Measurements from ENCODE around the gene ZFP28. TPM values are rescaled to one million over a fixed set of nuclear protein-coding genes. Genes with fewer than 3 reads are reported as not detected.

Gene ZFP28
- total and polyA plus RNA-seq, 4 donors, result 0.47 to 1.3 (median 0.82) TPM

DNA sequence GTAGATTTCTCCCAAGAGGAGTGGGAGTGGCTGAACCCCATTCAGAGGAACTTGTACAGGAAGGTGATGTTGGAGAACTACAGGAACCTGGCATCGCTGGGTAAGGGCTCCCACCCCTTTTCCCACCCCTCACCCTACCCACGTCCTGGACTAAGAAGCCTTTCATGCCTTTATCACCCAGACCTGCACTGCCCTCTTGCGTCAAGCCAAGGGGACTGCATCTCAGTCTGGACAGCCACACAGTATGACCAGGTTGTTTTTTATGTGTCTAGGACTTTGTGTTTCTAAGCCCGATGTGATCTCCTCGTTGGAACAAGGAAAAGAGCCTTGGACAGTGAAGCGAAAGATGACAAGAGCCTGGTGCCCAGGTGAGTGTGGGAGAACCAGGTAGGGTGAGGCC, 8.8 kb downstream of the ZFP28 start:
- Histone ChIP-seq H3K27me3 (ENCODE audit: control insufficient read depth in 4 of 4, insufficient read depth in 4 of 4, low read length in 3 of 4) (no peaks in the 10 kb centered on the region), H3K9ac (ENCODE audit: low read depth in 1 of 2, low read length in 2 of 2) (no peak overlapping the region), H3K9me3 (ENCODE audit: control insufficient read depth in 4 of 4, low read length in 3 of 4) (peaks cover 32 to 80% (median 60%) of the 10 kb centered on the region in 4 donors), H3K4me3 (ENCODE audit: low read depth in 1 of 3, low read length in 3 of 3) (peak overlapping the region in 2 of 3 donors; percentile 37 to 45), H3K4me1 (ENCODE audit: control insufficient read depth in 4 of 4, insufficient read depth in 4 of 4, low read length in 3 of 4) (no peaks in the 10 kb centered on the region), H3K27ac (ENCODE audit: low read depth in 1 of 2, low read length in 2 of 2) (no peak overlapping the region), H3K36me3 (ENCODE audit: control insufficient read depth in 4 of 4, insufficient read depth in 3 of 4, low read depth in 1 of 4, low read length in 3 of 4) (peaks cover 6 to 23% (median 19%) of the 10 kb centered on the region in 4 donors)
- DNase-seq (ENCODE audit: low spot score), result no peak
- 68% methylated on average over 6 of the region's 6 CpGs for WGBS
- TF ChIP-seq RXRA (IDR thresholded peaks at IDR 0.05) (no peak), TAF1 (conservative IDR thresholded peaks at IDR 0.05) (no peak), NR2F2 (IDR thresholded peaks at IDR 0.05) (no peak), FOXA1 (IDR thresholded peaks at IDR 0.05) (no peak), FOXA2 (IDR thresholded peaks at IDR 0.05) (no peak), YY1 (IDR thresholded peaks at IDR 0.05) (no peak), HNF4G (IDR thresholded peaks at IDR 0.05) (no peak), RAD21 (IDR thresholded peaks at IDR 0.05) (no peak), EGR1 (IDR thresholded peaks at IDR 0.05; ENCODE audit: low read depth in 2 of 2) (no peak), HNF4A (conservative IDR thresholded peaks at IDR 0.05) (no peak), JUND (IDR thresholded peaks at IDR 0.05) (no peak)
- TF ChIP-seq, protein P1, sequence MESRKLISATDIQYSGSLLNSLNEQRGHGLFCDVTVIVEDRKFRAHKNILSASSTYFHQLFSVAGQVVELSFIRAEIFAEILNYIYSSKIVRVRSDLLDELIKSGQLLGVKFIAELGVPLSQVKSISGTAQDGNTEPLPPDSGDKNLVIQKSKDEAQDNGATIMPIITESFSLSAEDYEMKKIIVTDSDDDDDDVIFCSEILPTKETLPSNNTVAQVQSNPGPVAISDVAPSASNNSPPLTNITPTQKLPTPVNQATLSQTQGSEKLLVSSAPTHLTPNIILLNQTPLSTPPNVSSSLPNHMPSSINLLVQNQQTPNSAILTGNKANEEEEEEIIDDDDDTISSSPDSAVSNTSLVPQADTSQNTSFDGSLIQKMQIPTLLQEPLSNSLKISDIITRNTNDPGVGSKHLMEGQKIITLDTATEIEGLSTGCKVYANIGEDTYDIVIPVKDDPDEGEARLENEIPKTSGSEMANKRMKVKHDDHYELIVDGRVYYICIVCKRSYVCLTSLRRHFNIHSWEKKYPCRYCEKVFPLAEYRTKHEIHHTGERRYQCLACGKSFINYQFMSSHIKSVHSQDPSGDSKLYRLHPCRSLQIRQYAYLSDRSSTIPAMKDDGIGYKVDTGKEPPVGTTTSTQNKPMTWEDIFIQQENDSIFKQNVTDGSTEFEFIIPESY (IDR thresholded peaks at IDR 0.05), result no peak
- TF ChIP-seq, protein P2, sequence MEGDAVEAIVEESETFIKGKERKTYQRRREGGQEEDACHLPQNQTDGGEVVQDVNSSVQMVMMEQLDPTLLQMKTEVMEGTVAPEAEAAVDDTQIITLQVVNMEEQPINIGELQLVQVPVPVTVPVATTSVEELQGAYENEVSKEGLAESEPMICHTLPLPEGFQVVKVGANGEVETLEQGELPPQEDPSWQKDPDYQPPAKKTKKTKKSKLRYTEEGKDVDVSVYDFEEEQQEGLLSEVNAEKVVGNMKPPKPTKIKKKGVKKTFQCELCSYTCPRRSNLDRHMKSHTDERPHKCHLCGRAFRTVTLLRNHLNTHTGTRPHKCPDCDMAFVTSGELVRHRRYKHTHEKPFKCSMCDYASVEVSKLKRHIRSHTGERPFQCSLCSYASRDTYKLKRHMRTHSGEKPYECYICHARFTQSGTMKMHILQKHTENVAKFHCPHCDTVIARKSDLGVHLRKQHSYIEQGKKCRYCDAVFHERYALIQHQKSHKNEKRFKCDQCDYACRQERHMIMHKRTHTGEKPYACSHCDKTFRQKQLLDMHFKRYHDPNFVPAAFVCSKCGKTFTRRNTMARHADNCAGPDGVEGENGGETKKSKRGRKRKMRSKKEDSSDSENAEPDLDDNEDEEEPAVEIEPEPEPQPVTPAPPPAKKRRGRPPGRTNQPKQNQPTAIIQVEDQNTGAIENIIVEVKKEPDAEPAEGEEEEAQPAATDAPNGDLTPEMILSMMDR (IDR thresholded peaks at IDR 0.05; ENCODE audit: low read depth, low read length, missing input control), result no peak
- TF ChIP-seq, protein P3, sequence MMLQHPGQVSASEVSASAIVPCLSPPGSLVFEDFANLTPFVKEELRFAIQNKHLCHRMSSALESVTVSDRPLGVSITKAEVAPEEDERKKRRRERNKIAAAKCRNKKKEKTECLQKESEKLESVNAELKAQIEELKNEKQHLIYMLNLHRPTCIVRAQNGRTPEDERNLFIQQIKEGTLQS (IDR thresholded peaks at IDR 0.05), result no peak
- TF ChIP-seq, protein P4, sequence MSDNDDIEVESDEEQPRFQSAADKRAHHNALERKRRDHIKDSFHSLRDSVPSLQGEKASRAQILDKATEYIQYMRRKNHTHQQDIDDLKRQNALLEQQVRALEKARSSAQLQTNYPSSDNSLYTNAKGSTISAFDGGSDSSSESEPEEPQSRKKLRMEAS (IDR thresholded peaks at IDR 0.05), result no peak

DNA sequence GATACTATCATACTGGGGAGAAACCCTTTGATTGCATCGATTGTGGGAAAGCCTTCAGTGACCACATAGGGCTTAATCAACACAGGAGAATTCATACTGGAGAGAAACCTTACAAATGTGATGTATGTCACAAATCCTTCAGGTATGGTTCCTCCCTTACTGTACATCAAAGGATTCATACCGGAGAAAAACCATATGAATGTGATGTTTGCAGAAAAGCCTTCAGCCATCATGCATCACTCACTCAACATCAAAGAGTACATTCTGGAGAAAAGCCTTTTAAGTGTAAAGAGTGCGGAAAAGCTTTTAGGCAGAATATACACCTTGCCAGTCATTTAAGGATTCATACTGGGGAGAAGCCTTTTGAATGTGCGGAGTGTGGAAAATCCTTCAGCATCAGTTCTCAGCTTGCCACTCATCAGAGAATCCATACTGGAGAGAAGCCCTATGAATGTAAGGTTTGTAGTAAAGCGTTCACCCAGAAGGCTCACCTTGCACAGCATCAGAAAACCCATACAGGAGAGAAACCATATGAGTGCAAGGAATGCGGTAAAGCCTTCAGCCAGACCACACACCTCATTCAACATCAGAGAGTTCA, 15.6 kb downstream of the ZFP28 start:
- Histone ChIP-seq H3K27me3 (ENCODE audit: control insufficient read depth in 4 of 4, insufficient read depth in 4 of 4, low read length in 3 of 4) (no peaks in the 10 kb centered on the region), H3K4me3 (ENCODE audit: low read depth in 1 of 3, low read length in 3 of 3) (peak overlapping the region in 2 of 3 donors; percentile 27 to 59), H3K4me1 (ENCODE audit: control insufficient read depth in 4 of 4, insufficient read depth in 4 of 4, low read length in 3 of 4) (no peaks in the 10 kb centered on the region), H3K9me3 (ENCODE audit: control insufficient read depth in 4 of 4, low read length in 3 of 4) (peaks cover 33 to 91% (median 64%) of the 10 kb centered on the region in 4 donors), H3K27ac (ENCODE audit: low read depth in 1 of 2, low read length in 2 of 2) (no peak overlapping the region), H3K9ac (ENCODE audit: low read depth in 1 of 2, low read length in 2 of 2) (no peak overlapping the region), H3K36me3 (ENCODE audit: control insufficient read depth in 4 of 4, insufficient read depth in 3 of 4, low read depth in 1 of 4, low read length in 3 of 4) (peaks cover 8 to 37% (median 30%) of the 10 kb centered on the region in 4 donors)
- no peak for DNase-seq (ENCODE audit: low spot score)
- TF ChIP-seq, protein P1 (IDR thresholded peaks at IDR 0.05), result no peak
- TF ChIP-seq JUND (IDR thresholded peaks at IDR 0.05), result no peak
- TF ChIP-seq, protein P3 (IDR thresholded peaks at IDR 0.05), result no peak
- no peak for TF ChIP-seq HNF4G (IDR thresholded peaks at IDR 0.05)
- TF ChIP-seq RXRA (IDR thresholded peaks at IDR 0.05), result no peak
- TF ChIP-seq, protein P2 (IDR thresholded peaks at IDR 0.05; ENCODE audit: low read depth, low read length, missing input control), result no peak
- 98% methylated on average over 6 of the region's 6 CpGs for WGBS

Measured in liver (tissue), 9 donors.